Mammary epithelial cell (primary cell): ENCODE results near the gene ZNHIT3.

Source experiments
- CTCF ChIP-seq, 2 donors: IDR thresholded peaks in 1 of 2; conservative IDR thresholded peaks in 1 of 2; 2 replicates each; pipeline ENCODE4 v1.5.1; 2011 to 2012; ENCODE audit warnings: inconsistent platforms in 2 of 2, low read length in 2 of 2, mild to moderate bottlenecking in 2 of 2, control low read depth in 1 of 2, low read depth in 1 of 2; ENCODE audit not compliant: insufficient read depth in 1 of 2; ENCODE audit errors: extremely low read depth in 1 of 2
- EZH2 ChIP-seq: IDR thresholded peaks from 2 replicates; pipeline ENCODE4 v1.6.1; 2012; ENCODE audit warnings: low read length, inconsistent platforms, borderline replicate concordance

DNA sequence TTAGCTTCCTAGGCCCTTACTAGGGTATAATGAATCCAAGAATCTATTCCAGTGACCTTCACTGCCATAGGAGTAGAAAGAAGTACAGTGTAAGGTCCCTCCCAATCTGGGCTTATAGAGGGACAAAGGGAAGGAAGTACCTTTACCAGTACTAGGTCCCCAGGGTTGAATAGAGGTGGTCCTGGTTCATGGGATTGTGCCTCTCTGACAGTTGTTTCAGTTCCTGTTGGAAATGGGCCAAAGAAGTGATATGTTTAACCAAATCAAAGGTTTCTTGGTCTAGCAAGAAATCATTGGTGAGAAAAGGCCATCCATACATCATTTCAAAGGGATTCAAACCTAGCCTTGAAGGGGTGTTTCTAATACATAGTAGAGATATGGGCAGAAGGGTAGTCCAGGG lies 16.0 kb upstream of the ZNHIT3 start:
- TF ChIP-seq CTCF (conservative IDR thresholded peaks at IDR 0.05 in 1 of 2, IDR thresholded peaks at IDR 0.05 in 1 of 2; ENCODE audit: extremely low read depth in 1 of 2, insufficient read depth in 1 of 2, low read depth in 1 of 2, low read length in 2 of 2) = no peak
- TF ChIP-seq EZH2 = no peak
